Mesendoderm (in vitro differentiated cells): ENCODE data around the gene AQP3.

Source experiments
- DNase-seq: peaks from one replicate; pipeline ENCODE4 v3.0.0; 2013
- H2AK5ac ChIP-seq: 2 replicates; pipeline ENCODE4 v1.6.1; 2013; ENCODE audit warnings: low read length, inconsistent platforms
- H2BK120ac ChIP-seq: 2 replicates; pipeline ENCODE4 v1.6.1; 2013; ENCODE audit warnings: low read depth, mild to moderate bottlenecking, low read length, moderate library complexity, mixed read lengths
- H2BK15ac ChIP-seq: replicated peaks from 2 replicates; pipeline ENCODE4 v1.6.1; 2013; ENCODE audit warnings: low read depth, mild to moderate bottlenecking, moderate library complexity
- H2BK5ac ChIP-seq: 2 replicates; pipeline ENCODE4 v1.6.1; 2013; ENCODE audit warnings: low read length, inconsistent platforms
- H3K18ac ChIP-seq: 2 replicates; pipeline ENCODE4 v1.6.1; 2013; ENCODE audit warnings: mild to moderate bottlenecking, low read length, mixed read lengths
- H3K23ac ChIP-seq: one replicate; pipeline ENCODE4 v1.6.1; 2013; ENCODE audit warnings: low read length
- H3K27ac ChIP-seq: 2 replicates; pipeline ENCODE4 v1.5.1; 2013; ENCODE audit warnings: low read depth, mild to moderate bottlenecking, inconsistent platforms, low read length, moderate library complexity
- H3K27me3 ChIP-seq: 2 replicates; pipeline ENCODE4 v1.6.1; 2013; ENCODE audit warnings: low read length, control low read depth, mild to moderate bottlenecking, inconsistent platforms; ENCODE audit not compliant: insufficient read depth, poor library complexity
- H3K36me3 ChIP-seq: 2 replicates; pipeline ENCODE4 v1.6.1; 2013; ENCODE audit warnings: low read length, inconsistent platforms; ENCODE audit not compliant: control insufficient read depth, insufficient read depth
- H3K4ac ChIP-seq: one replicate; pipeline ENCODE4 v1.6.1; 2013; ENCODE audit warnings: low read depth, mild to moderate bottlenecking, low read length, moderate library complexity
- H3K4me1 ChIP-seq: 2 replicates; pipeline ENCODE4 v1.6.1; 2013; ENCODE audit warnings: low read depth, low read length, inconsistent platforms; ENCODE audit not compliant: control insufficient read depth
- H3K4me2 ChIP-seq: 2 replicates; pipeline ENCODE4 v1.6.1; 2013; ENCODE audit warnings: low read length
- H3K4me3 ChIP-seq: 2 replicates; pipeline ENCODE4 v1.5.1; 2013; ENCODE audit warnings: mild to moderate bottlenecking, low read length
- H3K56ac ChIP-seq: one replicate; pipeline ENCODE4 v1.6.1; 2013; ENCODE audit warnings: low read length
- H3K79me1 ChIP-seq: 2 replicates; pipeline ENCODE4 v1.6.1; 2013; ENCODE audit warnings: low read length, inconsistent platforms
- H3K79me2 ChIP-seq: 2 replicates; pipeline ENCODE4 v1.6.1; 2013; ENCODE audit warnings: mild to moderate bottlenecking, low read length; ENCODE audit not compliant: control insufficient read depth, insufficient read depth
- H3K9ac ChIP-seq: 2 replicates; pipeline ENCODE4 v1.6.1; 2013; ENCODE audit warnings: low read length, inconsistent platforms
- H4K5ac ChIP-seq: one replicate; pipeline ENCODE4 v1.6.1; 2013; ENCODE audit warnings: low read length
- H4K8ac ChIP-seq: one replicate; pipeline ENCODE4 v1.6.1; 2013; ENCODE audit warnings: low read depth, mild to moderate bottlenecking, control low read depth, low read length, moderate library complexity
- WGBS: extraction: QIAGEN DNeasy Blood & Tissue Kit; methylation state at CpG from one replicate; pipeline ENCODE4 v1.1.7; 2013; ENCODE audit warnings: low lambda C conversion rate, missing lambda C conversion rate; ENCODE audit not compliant: insufficient coverage; ENCODE audit errors: extremely low coverage; 5-methylcytosine and 5-hydroxymethylcytosine counted together

AQP3 gene

DNA sequence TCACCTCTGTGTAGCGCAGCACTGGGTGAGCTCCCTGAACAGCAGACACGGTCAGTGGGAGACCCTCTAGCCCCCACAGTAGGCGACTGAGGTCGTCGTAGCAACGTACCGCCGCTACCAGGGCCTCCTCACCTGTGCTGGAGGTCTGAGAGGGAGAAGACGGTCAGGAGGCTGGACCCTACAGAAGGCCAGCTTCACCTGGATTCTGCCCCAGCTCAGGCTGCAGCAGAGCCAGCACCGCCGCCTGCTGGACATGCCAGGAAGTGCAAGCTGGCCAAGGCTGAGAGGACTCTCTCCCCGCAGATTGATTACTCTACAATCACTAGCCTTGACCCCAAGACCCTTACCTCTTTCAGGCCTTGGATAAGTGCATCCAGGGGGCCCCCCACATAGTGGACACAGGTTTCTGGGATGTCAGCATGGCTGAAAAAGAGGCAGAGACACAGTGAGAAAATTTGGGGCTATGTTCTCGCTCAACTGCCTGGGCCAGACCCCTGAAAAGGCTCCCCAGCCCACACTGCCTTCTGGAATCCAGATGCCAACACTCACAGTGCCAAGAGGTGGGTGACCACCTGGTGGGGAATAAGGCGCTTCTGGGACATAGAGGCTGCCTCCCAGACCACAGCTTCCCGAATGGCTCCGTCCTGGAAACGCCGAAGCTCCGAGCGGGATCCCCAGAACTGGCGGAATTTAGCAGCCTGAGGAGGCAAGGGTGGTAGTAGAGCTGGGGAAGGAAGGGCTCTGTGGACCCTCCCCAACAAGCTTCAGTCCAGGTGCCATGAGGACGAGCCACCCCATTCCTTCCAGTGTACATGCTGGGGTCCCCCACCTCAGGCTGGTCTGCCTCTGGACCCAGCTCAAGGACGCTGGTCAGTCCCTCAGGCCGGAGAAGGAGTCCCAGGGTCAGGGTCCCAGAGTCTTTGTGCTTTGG lies 19.4 kb upstream of the AQP3 start:
- DNase-seq = peak; percentile 53
- peaks cover 5% of the 10 kb centered on the region for H3K79me2 ChIP-seq
- peaks cover under 1% of the 10 kb centered on the region for H3K79me1 ChIP-seq
- no peak overlapping the region for H3K23ac ChIP-seq
- H2BK5ac ChIP-seq = no peak overlapping the region
- no peak overlapping the region for H2AK5ac ChIP-seq
- no peak overlapping the region for H2BK120ac ChIP-seq
- WGBS = no CpG with 5 or more reads among the region's 24 CpGs
- peaks cover 39% of the 10 kb centered on the region for H3K36me3 ChIP-seq
- H3K4me3 ChIP-seq = no peak overlapping the region
- no peak overlapping the region for H2BK15ac ChIP-seq
- no peak overlapping the region for H4K5ac ChIP-seq
- H3K4me1 ChIP-seq = no peaks in the 10 kb centered on the region
- H3K56ac ChIP-seq = no peak overlapping the region
- no peak overlapping the region for H3K9ac ChIP-seq
- H3K27ac ChIP-seq = no peak overlapping the region
- H4K8ac ChIP-seq = no peak overlapping the region
- no peaks in the 10 kb centered on the region for H3K27me3 ChIP-seq
- no peak overlapping the region for H3K4me2 ChIP-seq
- no peak overlapping the region for H3K18ac ChIP-seq
- no peak overlapping the region for H3K4ac ChIP-seq

DNA sequence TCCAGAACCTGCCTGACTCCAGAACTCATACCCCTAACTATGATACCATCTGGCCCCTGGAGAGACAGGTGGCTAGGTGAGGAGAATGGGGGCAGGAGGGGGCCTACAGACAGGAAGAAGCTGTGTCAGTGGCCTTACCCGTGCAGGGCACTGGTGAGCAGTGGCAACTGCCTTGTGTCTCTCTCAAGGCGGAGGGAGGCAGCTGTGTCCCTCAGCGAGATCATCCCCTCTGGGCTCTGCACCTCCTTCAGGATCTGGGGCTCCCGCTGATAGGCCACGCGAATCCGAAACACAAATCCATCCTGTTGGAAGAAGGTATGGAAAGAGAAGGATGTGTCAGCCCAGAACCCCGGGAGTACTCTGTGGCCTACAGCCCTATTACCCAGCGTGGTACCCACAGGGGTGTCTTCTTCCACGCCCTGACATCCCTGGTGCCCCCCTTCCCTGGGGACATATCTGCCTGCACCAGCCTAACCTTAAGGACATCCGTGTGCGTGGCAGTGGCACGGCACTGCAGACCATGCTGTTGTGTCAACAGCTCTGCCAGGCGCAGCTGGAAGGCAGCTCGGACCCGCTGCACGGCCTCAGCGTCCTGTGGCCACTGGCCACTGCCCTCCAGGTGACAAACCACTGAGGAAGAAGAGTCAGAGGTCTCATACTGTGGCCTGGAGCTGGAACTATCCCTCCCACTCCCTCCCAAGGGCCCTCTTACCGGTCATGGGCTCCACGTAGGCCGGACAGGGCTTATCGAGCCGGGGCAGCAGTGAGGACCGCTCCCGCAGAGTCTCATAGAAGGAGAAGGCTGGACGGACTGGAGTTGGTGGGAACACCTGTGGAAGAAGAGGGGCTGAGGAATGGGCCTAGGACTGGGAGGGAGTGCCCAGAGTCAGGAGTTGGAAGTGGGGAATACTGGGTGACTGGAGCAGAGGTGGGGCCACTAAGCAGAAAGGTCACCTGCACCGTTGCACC lies 18.5 kb upstream of the AQP3 start:
- Histone ChIP-seq H2BK15ac (no peak overlapping the region), H3K4me3 (no peak overlapping the region), H2AK5ac (no peak overlapping the region), H3K36me3 (peaks cover 43% of the 10 kb centered on the region), H3K27me3 (no peaks in the 10 kb centered on the region), H3K23ac (no peak overlapping the region), H3K4me2 (no peak overlapping the region), H3K79me2 (no peaks in the 10 kb centered on the region), H3K56ac (no peak overlapping the region), H2BK120ac (no peak overlapping the region), H2BK5ac (no peak overlapping the region), H3K9ac (no peak overlapping the region), H4K5ac (no peak overlapping the region), H3K4ac (no peak overlapping the region), H3K4me1 (no peaks in the 10 kb centered on the region), H3K27ac (no peak overlapping the region), H3K18ac (no peak overlapping the region), H4K8ac (no peak overlapping the region), H3K79me1 (no peaks in the 10 kb centered on the region)
- no CpG with 5 or more reads among the region's 27 CpGs for WGBS
- DNase-seq = no peak

DNA sequence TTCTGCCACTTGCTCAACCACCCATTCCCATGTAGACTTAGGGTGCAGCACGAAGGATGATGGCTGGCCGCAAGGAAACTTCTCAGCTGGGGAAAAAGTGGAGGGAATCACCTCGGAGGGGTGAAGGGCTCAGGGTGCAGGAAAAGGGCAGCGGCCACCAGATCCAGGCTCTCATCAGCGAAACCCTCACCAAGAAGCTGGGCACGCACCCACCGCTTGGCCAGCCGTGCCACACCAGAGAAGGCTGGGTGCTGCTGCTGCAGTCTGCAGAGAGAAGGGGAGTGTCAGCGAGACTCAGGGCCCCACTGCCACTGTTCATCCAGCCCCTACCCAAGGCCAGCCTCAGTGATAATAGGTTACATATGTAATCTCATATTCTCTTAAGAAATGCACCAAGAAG lies 17.7 kb upstream of the AQP3 start:
- H2BK15ac ChIP-seq = no peak overlapping the region
- H3K18ac ChIP-seq = no peak overlapping the region
- H3K79me1 ChIP-seq = no peaks in the 10 kb centered on the region
- no peak overlapping the region for H2BK5ac ChIP-seq
- H2AK5ac ChIP-seq = no peak overlapping the region
- H3K56ac ChIP-seq = no peak overlapping the region
- H3K4me1 ChIP-seq = no peaks in the 10 kb centered on the region
- H3K4me3 ChIP-seq = no peak overlapping the region
- no peak overlapping the region for H3K27ac ChIP-seq
- no peak overlapping the region for H3K4ac ChIP-seq
- no peak overlapping the region for H2BK120ac ChIP-seq
- H4K5ac ChIP-seq = no peak overlapping the region
- H3K27me3 ChIP-seq = no peaks in the 10 kb centered on the region
- no peak overlapping the region for H4K8ac ChIP-seq
- DNase-seq = no peak
- no peak overlapping the region for H3K9ac ChIP-seq
- peaks cover 45% of the 10 kb centered on the region for H3K36me3 ChIP-seq
- no peaks in the 10 kb centered on the region for H3K79me2 ChIP-seq
- no CpG with 5 or more reads among the region's 9 CpGs for WGBS
- H3K23ac ChIP-seq = no peak overlapping the region
- no peak overlapping the region for H3K4me2 ChIP-seq

DNA sequence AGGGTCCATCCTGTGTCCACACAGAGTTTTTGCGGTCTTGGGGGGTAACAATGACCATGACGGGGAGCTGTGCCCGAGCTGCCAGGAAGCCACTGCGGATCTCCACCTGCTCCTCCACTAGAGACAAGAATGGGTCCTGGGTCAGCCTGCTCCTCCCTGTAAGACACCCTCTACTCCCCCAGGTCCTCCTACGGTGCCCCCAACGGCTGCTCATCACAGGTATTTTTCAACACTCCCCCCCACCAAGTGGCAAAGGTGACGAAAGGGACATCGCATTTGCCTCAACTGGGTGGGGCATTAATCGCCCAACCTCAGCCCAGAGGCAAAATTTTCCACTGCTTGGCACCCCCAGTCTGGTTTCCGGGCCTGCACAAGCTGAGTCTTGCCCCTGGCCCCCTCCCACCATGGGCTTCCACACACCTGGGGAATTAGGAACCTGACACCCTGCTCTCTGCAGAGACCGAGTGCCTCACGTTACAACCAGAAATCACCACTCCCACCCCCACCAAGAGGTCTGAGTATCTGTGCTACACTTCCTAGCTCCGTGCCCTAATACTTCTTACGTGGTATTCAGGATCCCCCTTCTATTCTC lies 16.7 kb upstream of the AQP3 start:
- Histone ChIP-seq H3K79me1 (no peaks in the 10 kb centered on the region), H4K8ac (no peak overlapping the region), H2BK5ac (no peak overlapping the region), H3K9ac (no peak overlapping the region), H3K23ac (no peak overlapping the region), H3K4ac (no peak overlapping the region), H3K27me3 (no peaks in the 10 kb centered on the region), H3K4me2 (no peak overlapping the region), H2BK120ac (no peak overlapping the region), H2BK15ac (no peak overlapping the region), H3K27ac (no peak overlapping the region), H4K5ac (no peak overlapping the region), H3K4me1 (no peaks in the 10 kb centered on the region), H3K79me2 (no peaks in the 10 kb centered on the region), H3K4me3 (no peak overlapping the region), H3K36me3 (peaks cover 39% of the 10 kb centered on the region), H3K18ac (no peak overlapping the region), H2AK5ac (no peak overlapping the region), H3K56ac (no peak overlapping the region)
- no CpG with 5 or more reads among the region's 14 CpGs for WGBS
- DNase-seq = no peak

DNA sequence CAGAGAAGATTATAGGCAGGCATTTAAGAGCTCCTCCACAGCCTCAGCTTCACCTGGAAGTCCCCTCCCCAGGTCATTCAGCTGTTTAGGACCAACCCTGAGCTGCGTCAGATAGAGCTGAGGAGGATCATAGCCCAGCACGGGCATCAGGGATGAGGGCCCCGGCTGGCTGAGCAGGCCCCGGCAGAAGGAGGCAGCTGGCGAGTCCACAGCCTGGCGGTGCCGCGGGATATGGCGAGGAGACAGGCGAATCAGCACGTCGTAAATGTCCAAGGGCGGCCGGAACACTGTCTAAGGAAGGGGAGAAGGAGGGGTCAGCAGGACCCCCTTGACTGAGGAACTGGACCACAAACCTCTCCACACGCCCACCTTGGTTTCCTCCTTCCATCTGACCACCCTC lies 15.8 kb upstream of the AQP3 start:
- WGBS = no CpG with 5 or more reads among the region's 15 CpGs
- Histone ChIP-seq H4K8ac (no peak overlapping the region), H3K79me1 (no peaks in the 10 kb centered on the region), H2AK5ac (no peak overlapping the region), H2BK120ac (no peak overlapping the region), H3K23ac (no peak overlapping the region), H3K4me2 (no peak overlapping the region), H3K36me3 (peaks cover 35% of the 10 kb centered on the region), H3K4me3 (no peak overlapping the region), H2BK15ac (no peak overlapping the region), H3K4ac (no peak overlapping the region), H3K9ac (no peak overlapping the region), H3K56ac (no peak overlapping the region), H3K79me2 (no peaks in the 10 kb centered on the region), H2BK5ac (no peak overlapping the region), H3K4me1 (no peaks in the 10 kb centered on the region), H3K18ac (no peak overlapping the region), H4K5ac (no peak overlapping the region), H3K27me3 (no peaks in the 10 kb centered on the region), H3K27ac (no peak overlapping the region)
- DNase-seq = no peak
